ENCODE measurements around the gene KLC4. TPM values are rescaled to one million over a fixed set of nuclear protein-coding genes. Genes with fewer than 3 reads are reported as not detected.

The KLC4 gene
- total RNA-seq, 3 donors from 2014 or later (not counting 1 experiment from before 2014, with no cell fraction given), result 35.9 to 39.4 (median 37.4) TPM

- Histone ChIP-seq H3K9me3 (ENCODE audit: control insufficient read depth, insufficient read depth, low read length) (no peaks in the 10 kb centered on the region), H3K36me3 (ENCODE audit: control insufficient read depth, insufficient read depth, low read length) (peaks cover 15% of the 10 kb centered on the region), H3K27me3 (ENCODE audit: control insufficient read depth, insufficient read depth, low read length) (no peaks in the 10 kb centered on the region), H3K4me3 (ENCODE audit: low read length) (peak overlapping the region; percentile 80), H3K4me1 (ENCODE audit: control insufficient read depth, insufficient read depth, low read length) (peaks cover 22% of the 10 kb centered on the region), H3K27ac (ENCODE audit: low read length) (peak overlapping the region; percentile 83)
- Mint-ChIP-seq H3K4me3 (peak overlapping the region; percentile 90), H3K9me3 (no peaks in the 10 kb centered on the region), H3K36me3 (no peaks in the 10 kb centered on the region), H3K27me3 (ENCODE audit: low read depth in 2 of 2) (no peaks in the 10 kb centered on the region), H3K27ac (peak overlapping the region; percentile 93 to 95), H3K4me1 (peaks cover 30 to 40% of the 10 kb centered on the region in 2 donors)
- no peak for TF ChIP-seq CTCF (IDR thresholded peaks at IDR 0.05)
- peak in 2 of 3 donors; percentile 2 to 22 for ATAC-seq
- 17% methylated on average over 22 of the region's 22 CpGs for WGBS (ENCODE audit: insufficient coverage)
- no peak for DNase-seq
- intact Hi-C loops (cut with micrococcal nuclease), result no loop called here
Observed at GRCh38 chr6:43052842-43053544, 6.4 kb upstream of the KLC4 start.

- Histone ChIP-seq H3K27me3 (ENCODE audit: control insufficient read depth, insufficient read depth, low read length) (no peaks in the 10 kb centered on the region), H3K9me3 (ENCODE audit: control insufficient read depth, insufficient read depth, low read length) (no peaks in the 10 kb centered on the region), H3K4me1 (ENCODE audit: control insufficient read depth, insufficient read depth, low read length) (peaks cover 26% of the 10 kb centered on the region), H3K27ac (ENCODE audit: low read length) (peak within 1 kb of the TSS; percentile 83), H3K4me3 (ENCODE audit: low read length) (peak within 1 kb of the TSS; percentile 80), H3K36me3 (ENCODE audit: control insufficient read depth, insufficient read depth, low read length) (peaks cover 15% of the 10 kb centered on the region)
- Mint-ChIP-seq H3K4me1 (peaks cover 37 to 47% of the 10 kb centered on the region in 2 donors), H3K4me3 (peak within 1 kb of the TSS; percentile 90), H3K9me3 (no peaks in the 10 kb centered on the region), H3K27me3 (ENCODE audit: low read depth in 2 of 2) (no peaks in the 10 kb centered on the region), H3K36me3 (no peaks in the 10 kb centered on the region), H3K27ac (peak within 1 kb of the TSS; percentile 93 to 95)
- no peak for TF ChIP-seq CTCF (IDR thresholded peaks at IDR 0.05)
- intact Hi-C loops (cut with micrococcal nuclease), result no loop called here
- ATAC-seq (peak; percentile 94 to 97 (median 95)), DNase-seq (peak; percentile 70 to 94)
- WGBS (ENCODE audit: insufficient coverage), result 0% methylated on average over 41 of the region's 45 CpGs
Observed at GRCh38 chr6:43053545-43054205, 5.8 kb upstream of the KLC4 start, which contains the start of gene CUL7. CUL7 (minus strand) TSS chr6:43053851; CDS start chr6:43052788, 1,063 bp downstream.

GRCh38 chr6:43054206-43054943 is 5.1 kb upstream of the KLC4 start:
- Mint-ChIP-seq H3K4me1 (peaks cover 44 to 52% of the 10 kb centered on the region in 2 donors), H3K27me3 (ENCODE audit: low read depth in 2 of 2) (no peaks in the 10 kb centered on the region), H3K4me3 (peak overlapping the region; percentile 90), H3K9me3 (no peaks in the 10 kb centered on the region), H3K36me3 (no peaks in the 10 kb centered on the region), H3K27ac (peak overlapping the region; percentile 93 to 95)
- Histone ChIP-seq H3K9me3 (ENCODE audit: control insufficient read depth, insufficient read depth, low read length) (no peaks in the 10 kb centered on the region), H3K27me3 (ENCODE audit: control insufficient read depth, insufficient read depth, low read length) (no peaks in the 10 kb centered on the region), H3K4me1 (ENCODE audit: control insufficient read depth, insufficient read depth, low read length) (peaks cover 31% of the 10 kb centered on the region), H3K27ac (ENCODE audit: low read length) (peak overlapping the region; percentile 83), H3K36me3 (ENCODE audit: control insufficient read depth, insufficient read depth, low read length) (peaks cover 11% of the 10 kb centered on the region), H3K4me3 (ENCODE audit: low read length) (peak overlapping the region; percentile 80)
- no peak for TF ChIP-seq CTCF (IDR thresholded peaks at IDR 0.05)
- no peak for ATAC-seq
- WGBS (ENCODE audit: insufficient coverage), result 85% methylated on average over 17 of the region's 17 CpGs
- intact Hi-C loops (cut with micrococcal nuclease), result no loop called here
- no peak for DNase-seq
